Liver (tissue), 9 donors: Measurements from ENCODE around the gene CLDN24. TPM values are rescaled to one million over a fixed set of nuclear protein-coding genes. Genes with fewer than 3 reads are reported as not detected.
"Not testable (repeated sequence)": the region's sequence is repeated elsewhere in the genome, so short reads cannot be mapped to it uniquely, and the experiment has no call there.

Experiments used
- DNase-seq: peaks from one replicate; pipeline ENCODE4 v3.0.0-alpha.2; 2017; ENCODE audit warnings: low spot score
- H3K27ac ChIP-seq, 2 donors: one replicate each; pipeline ENCODE4 v1.7.0; 2013; ENCODE audit warnings: inconsistent platforms in 2 of 2, low read length in 2 of 2, control low read depth in 1 of 2, low read depth in 1 of 2, mild to moderate bottlenecking in 1 of 2
- H3K27me3 ChIP-seq, 4 donors: one replicate each; pipeline versions ENCODE4 v1.6.1 to v1.7.0; 2013; ENCODE audit warnings: low read length in 3 of 4, inconsistent platforms in 1 of 4, mild to moderate bottlenecking in 1 of 4, moderate library complexity in 1 of 4; ENCODE audit not compliant: control insufficient read depth in 4 of 4, insufficient read depth in 4 of 4
- H3K36me3 ChIP-seq, 4 donors: one replicate each; pipeline versions ENCODE4 v1.6.1 to v1.7.0; 2013; ENCODE audit warnings: low read length in 3 of 4, mild to moderate bottlenecking in 3 of 4, low read depth in 1 of 4, moderate library complexity in 1 of 4; ENCODE audit not compliant: control insufficient read depth in 4 of 4, insufficient read depth in 3 of 4
- H3K4me1 ChIP-seq, 4 donors: one replicate each; pipeline versions ENCODE4 v1.6.1 to v1.7.0; 2013; ENCODE audit warnings: low read length in 3 of 4, mild to moderate bottlenecking in 3 of 4, moderate library complexity in 1 of 4; ENCODE audit not compliant: control insufficient read depth in 4 of 4, insufficient read depth in 4 of 4
- H3K4me3 ChIP-seq, 3 donors: one replicate each; pipeline versions ENCODE4 v1.6.1 to v1.7.0; 2013; ENCODE audit warnings: low read length in 3 of 3, control low read depth in 1 of 3, low read depth in 1 of 3, mild to moderate bottlenecking in 1 of 3
- H3K9ac ChIP-seq, 2 donors: one replicate each; pipeline ENCODE4 v1.7.0; 2013; ENCODE audit warnings: low read length in 2 of 2, mild to moderate bottlenecking in 2 of 2, moderate library complexity in 2 of 2, control low read depth in 1 of 2, low read depth in 1 of 2
- H3K9me3 ChIP-seq, 4 donors: one replicate each; pipeline versions ENCODE4 v1.6.1 to v1.7.0; 2013; ENCODE audit warnings: low read length in 3 of 4; ENCODE audit not compliant: control insufficient read depth in 4 of 4
- ATF3 ChIP-seq: IDR thresholded peaks from 2 replicates; pipeline ENCODE4 v1.6.1; 2016; ENCODE audit warnings: antibody characterized with exemption
- CTCF ChIP-seq: fragments of 150-350 bp; IDR thresholded peaks from 2 replicates; pipeline ENCODE4 v1.5.1; 2017; ENCODE audit warnings: improper control_type of control experiment, low read depth, low read length; ENCODE audit not compliant: missing input control
- EGR1 ChIP-seq, 2 donors: IDR thresholded peaks; 2 replicates each; pipeline ENCODE4 v1.6.1; 2016 to 2018; ENCODE audit warnings: antibody characterized with exemption in 2 of 2, low read depth in 2 of 2
- FOXA1 ChIP-seq: IDR thresholded peaks from 2 replicates; pipeline ENCODE4 v1.6.1; 2016; ENCODE audit warnings: antibody characterized with exemption
- FOXA2 ChIP-seq: IDR thresholded peaks from 2 replicates; pipeline ENCODE4 v1.6.1; 2016; ENCODE audit warnings: antibody characterized with exemption
- GABPA ChIP-seq, 2 donors: IDR thresholded peaks in 1 of 2; conservative IDR thresholded peaks in 1 of 2; 2 replicates each; pipeline ENCODE4 v1.6.1; 2016; ENCODE audit warnings: antibody characterized with exemption in 2 of 2, mild to moderate bottlenecking in 1 of 2, moderate library complexity in 1 of 2
- HNF4A ChIP-seq, 2 donors: conservative IDR thresholded peaks; 2 replicates each; pipeline ENCODE4 v1.6.1; 2016; ENCODE audit warnings: antibody characterized with exemption in 2 of 2, mild to moderate bottlenecking in 2 of 2
- HNF4G ChIP-seq: IDR thresholded peaks from 2 replicates; pipeline ENCODE4 v1.6.1; 2016; ENCODE audit warnings: antibody characterized with exemption
- JUND ChIP-seq, 2 donors: IDR thresholded peaks; 2 replicates each; pipeline ENCODE4 v1.6.1; 2016; ENCODE audit warnings: antibody characterized with exemption in 2 of 2
- MAX ChIP-seq: IDR thresholded peaks from 2 replicates; pipeline ENCODE4 v1.6.1; 2016; ENCODE audit warnings: antibody characterized with exemption
- NR2F2 ChIP-seq: IDR thresholded peaks from 2 replicates; pipeline ENCODE4 v1.6.1; 2016; ENCODE audit warnings: antibody characterized with exemption
- RAD21 ChIP-seq, 2 donors: IDR thresholded peaks; 2 replicates each; pipeline ENCODE4 v1.6.1; 2016; ENCODE audit warnings: antibody characterized with exemption in 2 of 2, mild to moderate bottlenecking in 2 of 2
- REST ChIP-seq: IDR thresholded peaks from 2 replicates; pipeline ENCODE4 v1.6.1; 2016; ENCODE audit warnings: antibody characterized with exemption, mild to moderate bottlenecking
- RXRA ChIP-seq, 2 donors: IDR thresholded peaks; 2 replicates each; pipeline ENCODE4 v1.6.1; 2017 to 2018; ENCODE audit warnings: antibody characterized with exemption in 2 of 2, mild to moderate bottlenecking in 1 of 2
- SP1 ChIP-seq: IDR thresholded peaks from 2 replicates; pipeline ENCODE4 v1.6.1; 2018; ENCODE audit warnings: antibody characterized with exemption, mild to moderate bottlenecking
- TAF1 ChIP-seq: conservative IDR thresholded peaks from 2 replicates; pipeline ENCODE4 v1.6.1; 2016; ENCODE audit warnings: antibody characterized with exemption, mild to moderate bottlenecking
- YY1 ChIP-seq: IDR thresholded peaks from 2 replicates; pipeline ENCODE4 v1.6.1; 2016; ENCODE audit warnings: antibody characterized with exemption, mild to moderate bottlenecking
- ZBTB33 ChIP-seq: IDR thresholded peaks from 2 replicates; pipeline ENCODE4 v1.6.1; 2016; ENCODE audit warnings: antibody characterized with exemption
- whole genome bisulfite sequencing: extraction: QIAGEN DNeasy Blood & Tissue Kit; methylation state at CpG from one replicate; pipeline ENCODE4 v1.1.7; 2013; 5-methylcytosine and 5-hydroxymethylcytosine counted together
- polyA plus RNA-seq, 2 donors: library from polyadenylated mRNA; stranded (reverse) in 1 of 2; unstranded in 1 of 2; fragments of 200-250 nt in 1 of 2; fragments of >200 nt in 1 of 2; fragmentation: Nextera tagmentation in 1 of 2; extraction: Ambion mirVana in 1 of 2; gene quantifications; one replicate each; pipeline versions ENCODE4 v1.2.1 to v1.2.3, GENCODE V29; 2013 to 2015
- total RNA-seq, 2 donors: library from RNA; depleted of rRNA; stranded (reverse); fragments of >200 nt; gene quantifications; one replicate each; pipeline ENCODE4 v1.2.3, GENCODE V29; 2014
- donor health status: healthy.
- donor health status: healthy.
- donor health status: healthy.
- donor health status: healthy.
- donor health status: healthy.

Gene CLDN24
- total and polyA plus RNA-seq, 4 donors, result not detected

- H3K4me3 ChIP-seq, result no peak overlapping the region
- H3K9me3 ChIP-seq, result peaks cover 0 to 3% (median 0%) of the 10 kb centered on the region in 4 donors
- TF ChIP-seq REST (no peak), FOXA2 (no peak), RXRA (IDR thresholded peaks at IDR 0.05) (no peak), CTCF (no peak), ZBTB33 (no peak), HNF4A (conservative IDR thresholded peaks at IDR 0.05) (no peak), EGR1 (IDR thresholded peaks at IDR 0.05; ENCODE audit: low read depth in 2 of 2) (no peak), RAD21 (IDR thresholded peaks at IDR 0.05) (no peak), YY1 (no peak), MAX (no peak), FOXA1 (no peak), TAF1 (no peak), GABPA (IDR thresholded peaks at IDR 0.05 in 1 of 2, conservative IDR thresholded peaks at IDR 0.05 in 1 of 2) (no peak), NR2F2 (no peak), JUND (IDR thresholded peaks at IDR 0.05) (no peak), ATF3 (no peak), HNF4G (no peak), SP1 (no peak)
- no peak overlapping the region for H3K27ac ChIP-seq
- 64% methylated on average over 2 of the region's 2 CpGs for WGBS
- no peaks in the 10 kb centered on the region for H3K4me1 ChIP-seq
- H3K9ac ChIP-seq, result no peak overlapping the region
- no peaks in the 10 kb centered on the region for H3K36me3 ChIP-seq
- H3K27me3 ChIP-seq, result no peaks in the 10 kb centered on the region
- DNase-seq, result no peak
Measured at GRCh38 chr4:183326853-183327252, 4.6 kb upstream of the CLDN24 start.

- not testable (repeated sequence) for H3K4me3 ChIP-seq, H3K27ac ChIP-seq, H3K9me3 ChIP-seq, H3K27me3 ChIP-seq, DNase-seq, H3K9ac ChIP-seq, H3K4me1 ChIP-seq, H3K36me3 ChIP-seq
- 91% methylated on average over 6 of the region's 6 CpGs for WGBS
Measured at GRCh38 chr4:183326387-183326786, 4.2 kb upstream of the CLDN24 start.
